HFFc6 (cell line): ENCODE measurements around the gene FRMPD4. TPM values are rescaled to one million over a fixed set of nuclear protein-coding genes. Genes with fewer than 3 reads are reported as not detected.
A peak's percentile ranks its signal among the peaks of the same experiment; 100 is the strongest.

Experiments used
- DNase-seq: peaks from one replicate; pipeline ENCODE4 v3.0.0-alpha.2; 2018
- H3K27ac Mint-ChIP-seq: 2 replicates; pipeline ENCODE4 v1.8.0; 2020; ENCODE audit warnings: mild to moderate bottlenecking, mixed read lengths
- H3K27me3 Mint-ChIP-seq: 2 replicates; pipeline ENCODE4 v1.8.0; 2021; ENCODE audit warnings: mild to moderate bottlenecking, moderate library complexity, mixed read lengths; ENCODE audit not compliant: insufficient read depth
- H3K36me3 Mint-ChIP-seq: 2 replicates; pipeline ENCODE4 v1.8.0; 2021; ENCODE audit warnings: low read depth, mixed read lengths
- H3K4me1 Mint-ChIP-seq: 2 replicates; pipeline ENCODE4 v1.8.0; 2020; ENCODE audit warnings: low read depth, mixed read lengths
- H3K4me3 Mint-ChIP-seq: 2 replicates; pipeline ENCODE4 v1.8.0; 2020; ENCODE audit warnings: mild to moderate bottlenecking, moderate library complexity, mixed read lengths
- H3K9me3 Mint-ChIP-seq: 2 replicates; pipeline ENCODE4 v1.8.0; 2020; ENCODE audit warnings: mild to moderate bottlenecking, mixed read lengths
- total RNA-seq, 6 experiments: library from RNA; stranded (reverse); fragmentation: NEBNext Ultra II Directional; extraction: Animal tissue kit (Norgen Biotek cat#: 25700); gene quantifications; 2 replicates in 1 of 6; 3 replicates in 5 of 6; pipeline ENCODE4 v1.2.3, GENCODE V29; 2021
- TF ChIP-seq, protein P1 (sequence below): fragments of 200-600 bp; sonication (generic); IDR thresholded peaks from 2 replicates; pipeline ENCODE4 v1.5.0; 2021; ENCODE audit warnings: antibody characterized with exemption, mild to moderate bottlenecking

The FRMPD4 gene
- total RNA-seq, 6 experiments from 2014 or later = 0.09 to 0.55 (median 0.47) TPM

- H3K27ac Mint-ChIP-seq = no peak overlapping the region
- peaks cover 14% of the 10 kb centered on the region for H3K4me1 Mint-ChIP-seq
- H3K4me3 Mint-ChIP-seq = no peak overlapping the region
- DNase-seq = no peak
- TF ChIP-seq, protein P1, sequence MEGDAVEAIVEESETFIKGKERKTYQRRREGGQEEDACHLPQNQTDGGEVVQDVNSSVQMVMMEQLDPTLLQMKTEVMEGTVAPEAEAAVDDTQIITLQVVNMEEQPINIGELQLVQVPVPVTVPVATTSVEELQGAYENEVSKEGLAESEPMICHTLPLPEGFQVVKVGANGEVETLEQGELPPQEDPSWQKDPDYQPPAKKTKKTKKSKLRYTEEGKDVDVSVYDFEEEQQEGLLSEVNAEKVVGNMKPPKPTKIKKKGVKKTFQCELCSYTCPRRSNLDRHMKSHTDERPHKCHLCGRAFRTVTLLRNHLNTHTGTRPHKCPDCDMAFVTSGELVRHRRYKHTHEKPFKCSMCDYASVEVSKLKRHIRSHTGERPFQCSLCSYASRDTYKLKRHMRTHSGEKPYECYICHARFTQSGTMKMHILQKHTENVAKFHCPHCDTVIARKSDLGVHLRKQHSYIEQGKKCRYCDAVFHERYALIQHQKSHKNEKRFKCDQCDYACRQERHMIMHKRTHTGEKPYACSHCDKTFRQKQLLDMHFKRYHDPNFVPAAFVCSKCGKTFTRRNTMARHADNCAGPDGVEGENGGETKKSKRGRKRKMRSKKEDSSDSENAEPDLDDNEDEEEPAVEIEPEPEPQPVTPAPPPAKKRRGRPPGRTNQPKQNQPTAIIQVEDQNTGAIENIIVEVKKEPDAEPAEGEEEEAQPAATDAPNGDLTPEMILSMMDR = no peak
- no peaks in the 10 kb centered on the region for H3K9me3 Mint-ChIP-seq
- no peaks in the 10 kb centered on the region; the same call in 1 of the 2 replicates for H3K36me3 Mint-ChIP-seq
- H3K27me3 Mint-ChIP-seq = no peaks in the 10 kb centered on the region; the same call in 1 of the 2 replicates
Measured at GRCh38 chrX:12349201-12349600, 210.9 kb downstream of the FRMPD4 start.

DNA sequence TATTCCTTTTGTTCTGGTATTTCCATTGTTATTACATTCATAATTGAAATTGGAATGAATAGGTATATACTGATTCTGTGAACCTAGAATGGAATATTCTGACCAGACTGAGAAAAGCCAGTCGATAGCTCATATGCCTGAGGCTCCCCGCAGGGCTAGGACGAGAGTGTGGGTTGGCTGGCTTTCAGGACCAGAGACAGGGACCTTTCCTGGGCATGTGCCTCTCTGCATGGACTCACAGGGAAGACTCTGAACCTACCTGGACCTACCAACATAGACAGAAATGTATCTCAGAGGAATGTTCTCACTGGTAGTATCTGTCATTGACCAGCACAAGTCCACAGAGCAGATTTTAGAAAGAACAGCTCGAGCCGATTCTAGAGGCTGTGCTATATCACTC, 214.6 kb downstream of the FRMPD4 start:
- Mint-ChIP-seq H3K4me3 (no peak overlapping the region), H3K27ac (no peak overlapping the region), H3K4me1 (peaks cover 27% of the 10 kb centered on the region), H3K27me3 (no peaks in the 10 kb centered on the region; the same call in 1 of the 2 replicates), H3K36me3 (no peaks in the 10 kb centered on the region; the same call in 1 of the 2 replicates), H3K9me3 (no peaks in the 10 kb centered on the region)
- no peak for DNase-seq
- TF ChIP-seq, protein P1 = no peak

DNA sequence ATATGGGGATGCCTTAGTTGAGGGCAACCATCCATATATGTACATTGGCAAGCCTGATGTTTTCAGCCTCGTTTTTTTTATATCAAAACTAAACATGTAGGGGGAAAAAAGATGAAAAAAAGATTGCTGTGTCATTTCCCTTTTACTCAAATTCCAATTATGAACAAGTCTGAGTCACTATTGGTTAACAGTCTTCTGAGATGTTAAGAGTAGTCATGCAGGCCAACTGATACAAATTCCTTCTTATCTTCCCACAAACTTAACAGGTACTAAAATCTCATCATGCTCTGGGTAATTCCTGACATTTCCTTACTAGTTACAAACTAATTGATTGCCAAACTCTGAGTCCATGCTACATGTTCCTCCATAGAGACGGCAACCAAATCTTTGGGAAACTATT, 222.1 kb downstream of the FRMPD4 start:
- H3K27me3 Mint-ChIP-seq = no peaks in the 10 kb centered on the region
- H3K27ac Mint-ChIP-seq = peak overlapping the region; percentile 94
- H3K9me3 Mint-ChIP-seq = no peaks in the 10 kb centered on the region
- peak; percentile 58 for DNase-seq
- peak overlapping the region; percentile 30 for H3K4me3 Mint-ChIP-seq
- H3K36me3 Mint-ChIP-seq = peaks cover 4% of the 10 kb centered on the region; the same call in 1 of the 2 replicates
- TF ChIP-seq, protein P1 = no peak
- H3K4me1 Mint-ChIP-seq = peaks cover 50% of the 10 kb centered on the region

- Mint-ChIP-seq H3K9me3 (no peaks in the 10 kb centered on the region), H3K4me3 (peak overlapping the region; percentile 30), H3K27ac (peak overlapping the region; percentile 94), H3K36me3 (peaks cover 4% of the 10 kb centered on the region; the same call in 1 of the 2 replicates), H3K27me3 (no peaks in the 10 kb centered on the region), H3K4me1 (peaks cover 43% of the 10 kb centered on the region)
- peak; percentile 26 for DNase-seq
- TF ChIP-seq, protein P1 = no peak
Measured at GRCh38 chrX:12360986-12361598, 222.8 kb downstream of the FRMPD4 start.

DNA sequence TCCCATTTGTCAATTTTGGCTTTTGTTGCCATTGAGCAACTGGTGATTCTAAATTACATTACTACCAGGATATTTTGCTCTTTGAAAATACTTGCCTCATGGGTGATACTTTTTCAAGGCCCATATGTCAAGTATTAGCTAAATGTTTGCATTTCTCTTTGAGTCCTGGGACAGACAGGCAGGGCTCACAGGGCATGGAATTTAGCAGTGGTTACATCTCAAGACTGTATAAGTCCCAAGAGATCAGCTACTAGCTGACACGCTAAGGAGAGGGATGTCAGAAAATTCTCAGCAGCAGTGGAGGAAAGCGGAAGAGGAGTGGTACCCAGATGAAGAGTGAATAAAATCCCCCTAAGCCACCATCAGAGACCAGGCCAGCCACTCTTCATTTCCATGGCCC, 224.9 kb downstream of the FRMPD4 start:
- no peak for DNase-seq
- H3K27me3 Mint-ChIP-seq = no peaks in the 10 kb centered on the region

More for the DNA sequence above, 224.9 kb downstream of the FRMPD4 start:
- no peak overlapping the region; the same call in 1 of the 2 replicates for H3K4me3 Mint-ChIP-seq
- TF ChIP-seq, protein P1 = no peak
- H3K9me3 Mint-ChIP-seq = no peaks in the 10 kb centered on the region
- no peak overlapping the region for H3K27ac Mint-ChIP-seq
- H3K36me3 Mint-ChIP-seq = peaks cover 4% of the 10 kb centered on the region; the same call in 1 of the 2 replicates
- peaks cover 26% of the 10 kb centered on the region for H3K4me1 Mint-ChIP-seq
